Activated CD8-positive, alpha-beta T cell treated with anti-CD3 and anti-CD28 coated beads, Interleukin-2, amount 10 ng/mL, durations not matched to agents 7 days and 5 days (primary cell): ENCODE data around the gene ZDHHC8. TPM values are rescaled to one million over a fixed set of nuclear protein-coding genes. Genes with fewer than 3 reads are reported as not detected.

Source experiments
- ATAC-seq: fragments of 150-1000 bp; cut with Tn5 transposase; one replicate; pipeline ENCODE4 v1.10.0; 2021; ENCODE audit warnings: moderate library complexity
- CTCF ChIA-PET: fragments of 350-600 bp; sonication (Branson Sonifier 250); formaldehyde crosslinking; loops from one replicate; lab custom pipeline; 2021; ENCODE audit warnings: antibody characterized with exemption; lab: Charles Lee
- POLR2A ChIA-PET: fragments of 350-600 bp; sonication (Branson Sonifier 250); formaldehyde crosslinking; loops from one replicate; lab custom pipeline; 2021; ENCODE audit warnings: antibody characterized with exemption; lab: Charles Lee
- DNase-seq: peaks from one replicate; pipeline ENCODE4 v3.0.0-alpha.2; 2020
- H3K27ac Mint-ChIP-seq: one replicate; pipeline ENCODE4 v1.8.0; 2021; ENCODE audit warnings: mild to moderate bottlenecking, mixed read lengths
- H3K27me3 Mint-ChIP-seq: one replicate; pipeline ENCODE4 v1.8.0; 2021; ENCODE audit warnings: low read depth, mixed read lengths
- H3K36me3 Mint-ChIP-seq: one replicate; pipeline ENCODE4 v1.8.0; 2021; ENCODE audit warnings: low read depth, mixed read lengths
- H3K4me1 Mint-ChIP-seq: one replicate; pipeline ENCODE4 v1.8.0; 2021; ENCODE audit warnings: low read depth, mixed read lengths
- H3K4me3 Mint-ChIP-seq: one replicate; pipeline ENCODE4 v1.8.0; 2021; ENCODE audit warnings: mild to moderate bottlenecking, mixed read lengths
- H3K9me3 Mint-ChIP-seq: one replicate; pipeline ENCODE4 v1.8.0; 2022; ENCODE audit warnings: mixed read lengths; ENCODE audit not compliant: insufficient read depth
- total RNA-seq, 2 experiments: library from RNA; stranded (reverse); gene quantifications; one replicate each; pipeline ENCODE4 v1.2.3, GENCODE V29; 2021

ZDHHC8 gene
- total RNA-seq, 2 experiments from 2014 or later = 60.5 to 65.5 TPM

- Mint-ChIP-seq H3K4me1 (no peaks in the 10 kb centered on the region), H3K27ac (no peak overlapping the region), H3K9me3 (no peaks in the 10 kb centered on the region), H3K27me3 (no peaks in the 10 kb centered on the region), H3K36me3 (no peaks in the 10 kb centered on the region), H3K4me3 (no peak overlapping the region)
- ChIA-PET CTCF (no interaction called here), POLR2A (no interaction called here)
- ATAC-seq = no peak
- no peak for DNase-seq
Measured at GRCh38 chr22:20183823-20184222, 52.2 kb downstream of the ZDHHC8 start.

GRCh38 chr22:20184501-20185165, 53.0 kb downstream of the ZDHHC8 start:
- Mint-ChIP-seq H3K4me1 (no peaks in the 10 kb centered on the region), H3K9me3 (no peaks in the 10 kb centered on the region), H3K4me3 (no peak overlapping the region), H3K27me3 (no peaks in the 10 kb centered on the region), H3K27ac (no peak overlapping the region), H3K36me3 (no peaks in the 10 kb centered on the region)
- POLR2A ChIA-PET = no interaction called here
- DNase-seq (no peak), ATAC-seq (no peak)
- CTCF ChIA-PET = no interaction called here

- H3K4me1 Mint-ChIP-seq = no peaks in the 10 kb centered on the region
- H3K36me3 Mint-ChIP-seq = no peaks in the 10 kb centered on the region
- DNase-seq (no peak), ATAC-seq (no peak)
- H3K9me3 Mint-ChIP-seq = no peaks in the 10 kb centered on the region
- H3K4me3 Mint-ChIP-seq = no peak overlapping the region
- no peaks in the 10 kb centered on the region for H3K27me3 Mint-ChIP-seq
- POLR2A ChIA-PET = no interaction called here
- H3K27ac Mint-ChIP-seq = no peak overlapping the region
- CTCF ChIA-PET = no interaction called here
Measured at GRCh38 chr22:20185750-20186149, 54.1 kb downstream of the ZDHHC8 start.

- Mint-ChIP-seq H3K4me3 (no peak overlapping the region), H3K9me3 (no peaks in the 10 kb centered on the region), H3K4me1 (no peaks in the 10 kb centered on the region), H3K27me3 (no peaks in the 10 kb centered on the region), H3K27ac (no peak overlapping the region), H3K36me3 (no peaks in the 10 kb centered on the region)
- ATAC-seq = no peak
- POLR2A ChIA-PET = no interaction called here
- no peak for DNase-seq
- CTCF ChIA-PET = interaction anchor here (0.9 kb wide), 1 partner anchor 53 kb away, joined by 4 read pairs; no protein-coding TSS in a partner anchor
Measured at GRCh38 chr22:20186183-20186870, 54.7 kb downstream of the ZDHHC8 start.

GRCh38 chr22:20186871-20187546, 55.4 kb downstream of the ZDHHC8 start:
- no peak for ATAC-seq
- POLR2A ChIA-PET = no interaction called here
- CTCF ChIA-PET = interaction anchor here (0.9 kb wide), 1 partner anchor 52 kb away, joined by 4 read pairs; no protein-coding TSS in a partner anchor
- Mint-ChIP-seq H3K4me3 (no peak overlapping the region), H3K27me3 (no peaks in the 10 kb centered on the region), H3K4me1 (no peaks in the 10 kb centered on the region), H3K36me3 (no peaks in the 10 kb centered on the region), H3K9me3 (no peaks in the 10 kb centered on the region), H3K27ac (no peak overlapping the region)
- no peak for DNase-seq

- Mint-ChIP-seq H3K27ac (no peak overlapping the region), H3K27me3 (no peaks in the 10 kb centered on the region), H3K9me3 (no peaks in the 10 kb centered on the region), H3K36me3 (no peaks in the 10 kb centered on the region), H3K4me3 (no peak overlapping the region), H3K4me1 (no peaks in the 10 kb centered on the region)
- ATAC-seq (no peak), DNase-seq (no peak)
- POLR2A ChIA-PET = no interaction called here
- CTCF ChIA-PET = no interaction called here
Measured at GRCh38 chr22:20187777-20188566, 56.4 kb downstream of the ZDHHC8 start.

GRCh38 chr22:20188567-20188877, 56.9 kb downstream of the ZDHHC8 start:
- ChIA-PET POLR2A (no interaction called here), CTCF (no interaction called here)
- Mint-ChIP-seq H3K4me3 (no peak overlapping the region), H3K27ac (no peak overlapping the region), H3K36me3 (no peaks in the 10 kb centered on the region), H3K4me1 (no peaks in the 10 kb centered on the region), H3K9me3 (no peaks in the 10 kb centered on the region), H3K27me3 (no peaks in the 10 kb centered on the region)
- ATAC-seq (no peak), DNase-seq (no peak)

GRCh38 chr22:20191000-20191515, 59.5 kb downstream of the ZDHHC8 start:
- ChIA-PET CTCF (no interaction called here), POLR2A (no interaction called here)
- H3K4me3 Mint-ChIP-seq = no peak overlapping the region
- no peak for DNase-seq
- ATAC-seq = no peak
- H3K27me3 Mint-ChIP-seq = no peaks in the 10 kb centered on the region
- H3K27ac Mint-ChIP-seq = no peak overlapping the region
- H3K36me3 Mint-ChIP-seq = no peaks in the 10 kb centered on the region
- no peaks in the 10 kb centered on the region for H3K4me1 Mint-ChIP-seq
- no peaks in the 10 kb centered on the region for H3K9me3 Mint-ChIP-seq

- POLR2A ChIA-PET = no interaction called here
- H3K27me3 Mint-ChIP-seq = no peaks in the 10 kb centered on the region
- no peak overlapping the region for H3K4me3 Mint-ChIP-seq
- no peaks in the 10 kb centered on the region for H3K4me1 Mint-ChIP-seq
- DNase-seq (no peak), ATAC-seq (no peak)
- CTCF ChIA-PET = no interaction called here
- no peaks in the 10 kb centered on the region for H3K36me3 Mint-ChIP-seq
- H3K27ac Mint-ChIP-seq = no peak overlapping the region
- H3K9me3 Mint-ChIP-seq = no peaks in the 10 kb centered on the region
Measured at GRCh38 chr22:20191803-20192202, 60.2 kb downstream of the ZDHHC8 start.

GRCh38 chr22:20192293-20192971, 60.8 kb downstream of the ZDHHC8 start:
- no peaks in the 10 kb centered on the region for H3K4me1 Mint-ChIP-seq
- H3K9me3 Mint-ChIP-seq = no peaks in the 10 kb centered on the region
- H3K36me3 Mint-ChIP-seq = no peaks in the 10 kb centered on the region
- H3K27me3 Mint-ChIP-seq = no peaks in the 10 kb centered on the region
- H3K27ac Mint-ChIP-seq = no peak overlapping the region
- no peak for DNase-seq
- ATAC-seq = no peak
- no peak overlapping the region for H3K4me3 Mint-ChIP-seq
- POLR2A ChIA-PET = interaction anchor here (0.6 kb wide), 1 partner anchor 203 kb away, joined by 3 read pairs; no protein-coding TSS in a partner anchor
- CTCF ChIA-PET = no interaction called here

- no peaks in the 10 kb centered on the region for H3K36me3 Mint-ChIP-seq
- ChIA-PET CTCF (no interaction called here), POLR2A (no interaction called here)
- H3K9me3 Mint-ChIP-seq = no peaks in the 10 kb centered on the region
- no peaks in the 10 kb centered on the region for H3K27me3 Mint-ChIP-seq
- H3K27ac Mint-ChIP-seq = no peak overlapping the region
- no peak overlapping the region for H3K4me3 Mint-ChIP-seq
- H3K4me1 Mint-ChIP-seq = no peaks in the 10 kb centered on the region
- DNase-seq = no peak
- no peak for ATAC-seq
Measured at GRCh38 chr22:20192972-20193760, 61.6 kb downstream of the ZDHHC8 start.
